GM19351 (cell line): ENCODE measurements around the gene SEMA4G.

Experiments
- ATAC-seq: cut with Tn5 transposase; IDR thresholded peaks from one replicate; pipeline ENCODE4 v1.9.1; 2021; ENCODE audit warnings: mild to moderate bottlenecking, moderate library complexity; ENCODE audit not compliant: unreplicated experiment

SEMA4G gene

GRCh38 chr10:100987685-100988049 lies 18.4 kb downstream of the SEMA4G start:
- ATAC-seq: peak; percentile 23

- no peak for ATAC-seq
Observed at GRCh38 chr10:100988166-100988565, 18.9 kb downstream of the SEMA4G start.

GRCh38 chr10:100989088-100989487 lies 19.8 kb downstream of the SEMA4G start:
- no peak for ATAC-seq

GRCh38 chr10:100993986-100994708 lies 24.8 kb downstream of the SEMA4G start:
- no peak for ATAC-seq

- no peak for ATAC-seq
Observed at GRCh38 chr10:100995181-100995580, 25.9 kb downstream of the SEMA4G start.

- ATAC-seq: no peak
Observed at GRCh38 chr10:100996678-100997359, 27.5 kb downstream of the SEMA4G start.

- ATAC-seq: peak; percentile 33
Observed at GRCh38 chr10:100997360-100998182, 28.3 kb downstream of the SEMA4G start.

GRCh38 chr10:100998183-100998990 lies 29.1 kb downstream of the SEMA4G start:
- ATAC-seq: peak; percentile 23

- ATAC-seq: peak; percentile 46
Observed at GRCh38 chr10:100998991-100999741, 29.9 kb downstream of the SEMA4G start.

- ATAC-seq: no peak
Observed at GRCh38 chr10:100999742-101000126, 30.4 kb downstream of the SEMA4G start, which contains the start of gene LZTS2. Gene LZTS2 (plus strand): TSS chr10:100999808. CDS start chr10:101002539, 2,731 bp downstream.

- ATAC-seq: no peak
Observed at GRCh38 chr10:101000127-101000914, 31.0 kb downstream of the SEMA4G start.

- no peak for ATAC-seq
Observed at GRCh38 chr10:101000915-101001658, 31.8 kb downstream of the SEMA4G start.

GRCh38 chr10:101001659-101002035 lies 32.3 kb downstream of the SEMA4G start:
- ATAC-seq: no peak

GRCh38 chr10:101002456-101002855 lies 33.2 kb downstream of the SEMA4G start:
- ATAC-seq: no peak

GRCh38 chr10:101003639-101004206 lies 34.4 kb downstream of the SEMA4G start:
- ATAC-seq: no peak

GRCh38 chr10:101005361-101005760 lies 36.1 kb downstream of the SEMA4G start:
- ATAC-seq: no peak

GRCh38 chr10:101005869-101006567 lies 36.7 kb downstream of the SEMA4G start:
- ATAC-seq: no peak
